Effector CD8-positive, alpha-beta T cell (primary cell): Measurements from ENCODE around the gene IFI27.

Experiments
- DNase-seq: peaks from one replicate; lab custom pipeline; 2025; lab: John Stamatoyannopoulos, UW

Gene IFI27

GRCh38 chr14:94125659-94126418 lies 15.3 kb downstream of the IFI27 start:
- no peak for DNase-seq

- DNase-seq, result no peak
These were observed 15.8 kb downstream of the IFI27 start for GRCh38 chr14:94126419-94126677.

- DNase-seq, result no peak
These were observed 16.3 kb downstream of the IFI27 start for GRCh38 chr14:94126800-94127199.

DNA sequence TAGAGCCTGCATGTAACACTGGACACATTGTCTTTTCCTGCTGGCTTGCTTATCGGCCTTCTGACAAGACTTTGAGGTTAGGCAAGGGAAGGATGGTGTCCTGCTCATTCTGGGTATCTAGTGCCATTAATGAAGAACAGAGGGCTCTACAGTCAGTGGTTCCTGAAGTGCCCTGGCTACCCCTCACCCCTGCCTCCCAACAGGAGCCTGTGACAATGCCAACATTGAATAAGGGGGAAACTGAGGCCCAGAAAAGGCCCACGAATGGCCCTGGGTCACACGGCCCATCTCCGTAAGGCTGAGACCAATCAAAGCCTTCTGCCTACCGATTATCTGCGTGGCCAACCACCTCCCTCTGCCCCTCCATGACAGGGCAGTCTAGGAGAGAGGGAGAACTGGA lies 16.8 kb downstream of the IFI27 start:
- DNase-seq, result no peak

DNA sequence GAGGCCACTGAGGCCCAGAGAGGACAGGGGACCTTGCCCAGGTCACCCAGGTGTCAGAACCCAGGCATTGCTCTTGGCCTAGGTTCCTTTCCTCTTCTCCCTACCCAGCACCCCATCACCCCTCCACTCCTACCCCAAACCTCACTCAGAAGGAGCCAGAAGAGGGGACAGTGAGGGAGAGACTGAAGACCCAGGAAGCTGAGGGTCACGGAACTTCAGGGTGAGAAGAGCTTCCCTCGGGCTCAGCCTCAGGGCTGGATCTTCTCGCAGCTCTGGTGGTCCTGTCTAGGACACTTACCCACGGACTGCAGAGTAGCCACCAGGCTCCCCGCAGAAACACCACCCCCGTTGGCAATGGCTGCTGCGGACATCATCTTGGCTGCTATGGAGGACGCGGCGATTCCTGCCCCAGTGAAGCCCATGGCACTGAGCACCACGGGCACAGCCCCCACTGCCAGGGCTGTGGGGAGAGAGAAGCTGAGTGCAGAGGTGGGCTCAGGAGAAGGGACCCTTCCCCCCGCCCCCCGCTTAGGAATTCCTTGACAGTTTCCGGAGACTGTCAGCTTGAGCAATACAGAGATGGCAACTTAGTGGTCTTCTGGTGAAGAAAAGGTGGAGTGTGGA lies 17.8 kb downstream of the IFI27 start:
- DNase-seq, result no peak

- peak; percentile 66 for DNase-seq
These were observed 18.7 kb downstream of the IFI27 start, which contains the start of gene IFI27L2 for GRCh38 chr14:94129111-94129757. IFI27L2 (minus strand) TSS chr14:94129604; CDS start chr14:94129564, 40 bp downstream.

DNA sequence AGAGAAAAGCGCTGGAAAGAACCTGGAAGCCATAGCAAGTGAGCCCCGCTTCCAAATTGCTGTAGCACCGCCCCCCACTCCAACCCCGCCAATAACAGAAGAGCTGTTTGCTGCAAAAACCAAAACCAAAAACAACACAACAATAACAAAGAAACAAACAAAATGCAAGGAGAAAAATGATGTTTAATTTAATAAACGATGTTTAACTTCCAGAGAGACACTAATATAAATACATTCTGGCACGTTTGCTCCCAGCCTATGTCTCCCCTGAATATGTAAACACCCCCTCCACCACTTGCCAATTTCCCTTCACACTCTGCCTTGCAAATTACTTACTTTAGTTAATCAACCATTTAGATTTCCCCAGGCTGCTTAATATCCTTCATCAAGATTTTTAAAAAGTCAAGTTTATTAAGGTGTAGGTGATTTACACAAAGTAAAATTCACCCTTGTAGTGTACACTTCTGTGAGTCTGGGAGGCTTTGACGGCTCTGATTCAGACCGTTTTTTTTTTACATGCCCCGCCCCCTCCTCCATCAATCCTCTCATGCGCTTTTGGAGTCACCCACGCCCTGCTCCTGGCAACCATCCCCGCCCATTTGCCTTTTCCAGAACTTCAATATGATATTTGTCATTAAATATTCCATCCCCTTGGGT lies 19.4 kb downstream of the IFI27 start:
- DNase-seq, result peak; percentile 17

GRCh38 chr14:94132285-94132887 lies 21.9 kb downstream of the IFI27 start:
- peak; percentile 37 for DNase-seq

DNA sequence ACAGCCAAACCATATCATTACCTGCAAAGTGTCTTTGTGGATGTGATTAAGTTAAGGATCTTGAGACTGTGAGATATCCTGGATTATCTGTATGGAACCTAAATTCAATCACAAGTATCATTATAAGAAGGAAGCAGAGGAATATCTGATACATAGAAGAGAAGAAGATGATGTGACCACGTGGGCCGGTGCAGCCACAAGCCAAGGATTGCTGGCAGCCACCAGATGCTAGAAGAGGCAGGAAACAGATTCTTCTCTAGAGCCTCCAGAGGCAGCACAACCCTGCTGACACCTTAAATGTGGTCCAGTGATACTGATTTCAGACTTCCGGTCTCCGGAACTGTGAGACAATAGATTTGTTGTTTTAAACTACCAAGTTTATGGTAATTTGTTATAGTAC lies 24.9 kb downstream of the IFI27 start:
- DNase-seq, result no peak

DNA sequence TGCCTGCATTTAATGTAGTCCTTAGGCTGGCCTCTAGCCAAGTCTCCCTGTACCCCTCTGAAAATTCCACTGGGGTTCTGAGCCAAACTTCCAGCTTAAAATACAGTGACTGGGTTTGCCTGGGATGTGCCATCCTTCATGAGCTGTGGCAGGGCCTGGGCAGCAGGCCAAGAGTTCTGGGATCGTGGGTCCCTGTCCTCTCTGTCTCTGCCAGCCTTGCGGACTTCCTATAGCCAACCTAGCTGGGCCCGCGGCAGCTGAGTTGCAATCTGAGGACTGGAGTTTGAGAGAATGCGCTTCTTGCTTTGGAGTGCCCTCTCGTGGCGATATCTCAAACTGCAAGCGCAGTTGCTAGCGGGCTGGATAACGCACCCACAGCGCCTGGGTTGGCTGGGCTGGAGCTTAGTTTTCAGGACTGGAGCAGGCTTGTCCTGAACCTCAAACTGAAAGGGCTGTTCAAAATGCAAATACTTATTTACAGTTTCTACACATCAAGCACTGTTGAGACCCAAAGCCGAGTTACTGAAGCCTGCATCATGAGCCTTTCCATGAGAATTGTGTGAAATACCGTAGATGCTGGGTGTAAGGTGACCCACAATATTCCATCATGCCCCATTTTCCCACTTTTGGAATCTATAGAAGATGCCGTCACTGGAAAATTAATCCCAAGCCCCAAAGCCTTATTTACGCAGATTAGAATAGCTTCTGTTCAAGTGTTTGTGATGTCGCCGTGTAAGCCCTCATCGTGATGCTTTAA lies 26.2 kb downstream of the IFI27 start:
- DNase-seq, result peak; percentile 71

DNA sequence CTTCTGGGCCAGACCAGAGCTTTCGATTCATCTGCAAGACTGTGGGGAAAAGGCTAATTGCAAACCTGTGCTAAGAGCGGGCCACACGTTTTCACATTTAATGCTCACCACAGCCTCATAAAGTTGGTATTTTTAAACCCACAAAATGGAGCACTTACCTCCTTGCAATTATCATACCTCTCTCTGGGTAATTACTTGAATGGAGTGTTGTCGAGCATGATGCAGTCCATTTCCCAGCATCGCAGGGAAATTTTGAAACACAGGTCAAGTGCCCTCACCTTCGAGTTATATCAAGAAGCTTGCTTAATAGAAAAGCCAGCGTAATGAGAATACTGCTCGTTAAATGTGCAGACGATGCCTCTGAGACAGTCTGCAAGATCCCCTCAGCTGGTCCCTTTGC lies 27.7 kb downstream of the IFI27 start:
- no peak for DNase-seq

- DNase-seq, result no peak
These were observed 28.5 kb downstream of the IFI27 start for GRCh38 chr14:94139006-94139405.

DNA sequence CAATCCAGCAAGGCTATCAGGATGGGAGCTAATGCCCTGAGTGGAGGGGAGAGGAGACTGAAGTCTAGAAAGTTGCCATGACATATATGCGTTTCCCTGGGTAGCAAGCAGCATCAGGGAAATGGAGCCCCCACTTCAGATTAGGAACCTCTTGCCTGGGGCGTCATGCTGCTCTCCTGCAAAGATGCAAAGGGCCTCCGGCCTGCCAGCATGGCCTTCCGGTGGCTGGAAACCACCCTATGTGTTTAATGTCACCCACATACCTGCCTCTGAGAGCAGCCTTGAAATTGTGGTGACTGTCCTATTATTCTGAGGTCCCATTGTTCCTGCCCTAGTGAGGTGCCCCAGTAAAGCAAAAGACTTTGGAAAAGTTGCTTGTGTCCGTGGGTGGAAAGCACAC lies 28.9 kb downstream of the IFI27 start:
- DNase-seq, result no peak

DNA sequence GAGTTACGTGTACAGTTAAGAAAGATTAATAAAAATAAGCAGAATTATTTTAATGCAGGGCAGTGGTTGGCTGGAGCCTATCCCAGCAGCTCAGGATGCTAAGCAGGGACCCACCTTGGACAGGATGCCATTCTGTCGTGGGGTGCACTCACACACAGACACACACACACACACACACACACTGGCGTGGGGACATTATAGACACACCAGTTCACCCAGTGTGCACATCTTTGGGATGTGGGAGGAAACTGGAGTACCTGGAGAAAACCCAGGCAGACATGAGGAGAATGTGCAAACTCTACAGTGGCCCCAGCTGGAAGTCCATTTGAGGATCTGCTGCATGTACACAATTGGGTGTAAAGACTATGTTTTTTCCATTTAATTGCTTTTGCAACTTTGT lies 31.7 kb downstream of the IFI27 start:
- no peak for DNase-seq

- no peak for DNase-seq
These were observed 32.3 kb downstream of the IFI27 start for GRCh38 chr14:94142836-94143235.

GRCh38 chr14:94143239-94143638 lies 32.7 kb downstream of the IFI27 start:
- DNase-seq, result no peak

DNA sequence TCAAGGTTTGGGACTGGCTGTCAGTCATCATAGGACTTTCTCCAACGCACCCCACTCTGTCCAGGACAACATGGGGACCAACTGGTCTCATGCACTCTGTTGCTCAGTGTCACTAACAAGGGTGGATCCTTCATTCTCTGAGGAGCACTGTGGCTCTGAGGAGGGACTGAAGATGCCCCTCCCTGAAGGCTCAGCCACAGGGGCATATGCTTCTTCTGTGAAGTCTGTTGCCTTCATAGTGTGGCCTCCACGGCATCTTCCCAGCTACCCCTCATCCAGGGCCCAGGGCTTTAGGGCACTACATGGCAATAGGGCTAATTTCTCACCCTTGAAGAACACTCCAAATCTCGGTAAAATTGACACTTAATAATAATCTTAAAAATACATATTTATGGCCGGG lies 33.2 kb downstream of the IFI27 start:
- DNase-seq, result no peak

- no peak for DNase-seq
These were observed 34.2 kb downstream of the IFI27 start for GRCh38 chr14:94144765-94145164.

DNA sequence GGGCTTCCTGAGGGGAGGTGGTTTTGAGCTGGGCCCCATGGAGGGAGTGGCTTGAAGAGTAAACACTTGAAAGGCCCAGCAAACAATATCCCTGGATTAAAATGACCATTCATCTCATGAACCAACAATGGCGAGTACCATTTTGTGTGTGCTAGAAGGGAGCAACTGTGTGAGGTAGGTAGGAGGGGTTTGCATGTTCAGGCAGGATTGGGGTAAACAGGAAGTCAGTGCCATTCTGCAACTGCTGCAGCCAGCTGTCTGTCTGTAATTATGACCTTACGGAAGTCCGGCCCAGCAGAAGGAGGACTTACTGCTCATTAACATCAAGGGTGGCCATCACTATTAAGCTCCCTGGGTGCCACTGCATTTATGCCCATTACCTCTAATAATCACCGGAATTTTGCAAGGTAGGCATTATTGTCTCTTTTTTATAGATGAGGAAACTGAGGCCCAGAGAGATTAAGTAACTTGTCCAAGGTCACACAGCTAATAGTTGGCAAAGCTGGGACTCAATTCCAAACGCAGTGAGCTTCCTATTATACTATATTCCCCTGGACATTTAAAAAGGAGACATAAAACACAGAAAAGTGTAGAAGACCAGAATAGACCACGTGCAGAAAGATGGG lies 35.5 kb downstream of the IFI27 start:
- DNase-seq, result no peak

GRCh38 chr14:94152676-94153075 lies 42.1 kb downstream of the IFI27 start:
- no peak for DNase-seq

- no peak for DNase-seq
These were observed 43.3 kb downstream of the IFI27 start for GRCh38 chr14:94153750-94154342.
